Glutamatergic neuron (in vitro differentiated cells): Measurements from ENCODE around the gene FAM13C. TPM values are rescaled to one million over a fixed set of nuclear protein-coding genes. Genes with fewer than 3 reads are reported as not detected.
A peak's percentile ranks its signal among the peaks of the same experiment; 100 is the strongest.
"Not testable (repeated sequence)": the region's sequence is repeated elsewhere in the genome, so short reads cannot be mapped to it uniquely, and the experiment has no call there.

ENCODE experiments used
- DNase-seq: peaks from one replicate; pipeline ENCODE4 v3.0.0; 2022
- H3K27ac Mint-ChIP-seq: one replicate; pipeline ENCODE4 v1.8.0; 2020; ENCODE audit warnings: mild to moderate bottlenecking, mixed read lengths, inconsistent platforms; ENCODE audit not compliant: unreplicated experiment
- H3K27me3 Mint-ChIP-seq: one replicate; pipeline ENCODE4 v1.8.0; 2020; ENCODE audit warnings: mild to moderate bottlenecking, moderate library complexity, mixed read lengths, inconsistent platforms; ENCODE audit not compliant: unreplicated experiment
- H3K36me3 Mint-ChIP-seq: one replicate; pipeline ENCODE4 v1.8.0; 2020; ENCODE audit warnings: mild to moderate bottlenecking, mixed read lengths, inconsistent platforms; ENCODE audit not compliant: unreplicated experiment
- H3K4me1 Mint-ChIP-seq: one replicate; pipeline ENCODE4 v1.8.0; 2020; ENCODE audit warnings: mild to moderate bottlenecking, low read depth, mixed read lengths, inconsistent platforms; ENCODE audit not compliant: unreplicated experiment
- H3K4me3 Mint-ChIP-seq: one replicate; pipeline ENCODE4 v1.8.0; 2020; ENCODE audit warnings: mild to moderate bottlenecking, mixed read lengths, inconsistent platforms; ENCODE audit not compliant: unreplicated experiment
- H3K9me3 Mint-ChIP-seq: one replicate; pipeline ENCODE4 v1.8.0; 2020; ENCODE audit warnings: mild to moderate bottlenecking, moderate library complexity, mixed read lengths, inconsistent platforms; ENCODE audit not compliant: unreplicated experiment
- long read RNA-seq: library from polyadenylated mRNA; unstranded; transcript quantifications from one replicate; pipeline ENCODE4 v2.0.0, GENCODE V29; 2020; ENCODE audit not compliant: unreplicated experiment
- total RNA-seq: library from RNA; stranded (reverse); fragmentation: NEBNext Ultra II Directional; extraction: Animal tissue kit (Norgen Biotek cat#: 25700); gene quantifications from one replicate; pipeline ENCODE4 v1.2.1, GENCODE V29; 2021; ENCODE audit not compliant: unreplicated experiment
- TF ChIP-seq, protein P1 (sequence below): fragments of 200-600 bp; sonication (generic); IDR thresholded peaks from one replicate; pipeline ENCODE4 v1.5.0; 2021; ENCODE audit not compliant: partially characterized antibody, unreplicated experiment

Gene FAM13C
- 17.8 TPM for total RNA-seq
- long read RNA-seq, partial matches to known transcripts = 4 of 7 reads
- long read RNA-seq, other reads (novel, unspliced or antisense) = 2 of 7 reads

GRCh38 chr10:59362144-59362958, at the start of gene FAM13C:
TSS of gene FAM13C (minus strand) at chr10:59362549. CDS start at chr10:59362460, 89 bp downstream.
- Mint-ChIP-seq H3K36me3 (no peaks in the 10 kb centered on the region), H3K9me3 (peaks cover 3% of the 10 kb centered on the region), H3K4me1 (peaks cover 9% of the 10 kb centered on the region), H3K4me3 (peak within 1 kb of the TSS; percentile 90), H3K27ac (peak within 1 kb of the TSS; percentile 92), H3K27me3 (no peaks in the 10 kb centered on the region)
- DNase-seq = peak; percentile 78
- TF ChIP-seq, protein P1, sequence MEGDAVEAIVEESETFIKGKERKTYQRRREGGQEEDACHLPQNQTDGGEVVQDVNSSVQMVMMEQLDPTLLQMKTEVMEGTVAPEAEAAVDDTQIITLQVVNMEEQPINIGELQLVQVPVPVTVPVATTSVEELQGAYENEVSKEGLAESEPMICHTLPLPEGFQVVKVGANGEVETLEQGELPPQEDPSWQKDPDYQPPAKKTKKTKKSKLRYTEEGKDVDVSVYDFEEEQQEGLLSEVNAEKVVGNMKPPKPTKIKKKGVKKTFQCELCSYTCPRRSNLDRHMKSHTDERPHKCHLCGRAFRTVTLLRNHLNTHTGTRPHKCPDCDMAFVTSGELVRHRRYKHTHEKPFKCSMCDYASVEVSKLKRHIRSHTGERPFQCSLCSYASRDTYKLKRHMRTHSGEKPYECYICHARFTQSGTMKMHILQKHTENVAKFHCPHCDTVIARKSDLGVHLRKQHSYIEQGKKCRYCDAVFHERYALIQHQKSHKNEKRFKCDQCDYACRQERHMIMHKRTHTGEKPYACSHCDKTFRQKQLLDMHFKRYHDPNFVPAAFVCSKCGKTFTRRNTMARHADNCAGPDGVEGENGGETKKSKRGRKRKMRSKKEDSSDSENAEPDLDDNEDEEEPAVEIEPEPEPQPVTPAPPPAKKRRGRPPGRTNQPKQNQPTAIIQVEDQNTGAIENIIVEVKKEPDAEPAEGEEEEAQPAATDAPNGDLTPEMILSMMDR = no peak

DNA sequence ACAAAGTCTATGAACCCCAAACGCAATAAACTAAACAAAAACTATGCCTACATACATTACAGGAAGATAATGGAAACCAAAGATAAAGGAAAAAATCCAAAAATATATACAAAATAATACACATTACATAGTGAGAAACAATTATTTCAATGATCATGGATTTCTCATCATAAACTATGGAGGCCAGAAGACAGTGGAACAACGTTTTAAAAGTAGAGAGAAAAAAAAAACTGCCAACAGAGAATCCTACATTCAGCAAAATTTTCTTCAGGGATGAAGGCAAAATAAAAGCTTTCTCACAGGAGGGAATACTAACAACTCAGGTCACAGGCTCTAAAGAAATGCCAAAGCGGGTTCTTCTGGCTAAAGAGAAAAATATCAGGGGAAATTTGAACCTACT, 42.9 kb upstream of the FAM13C start:
- H3K4me1 Mint-ChIP-seq = no peaks in the 10 kb centered on the region
- H3K4me3 Mint-ChIP-seq = no peak overlapping the region
- DNase-seq = no peak
- TF ChIP-seq, protein P1 = no peak
- no peak overlapping the region for H3K27ac Mint-ChIP-seq
- H3K36me3 Mint-ChIP-seq = peaks cover 5% of the 10 kb centered on the region
- no peaks in the 10 kb centered on the region for H3K27me3 Mint-ChIP-seq
- H3K9me3 Mint-ChIP-seq = no peaks in the 10 kb centered on the region

GRCh38 chr10:59400214-59400613, 37.9 kb upstream of the FAM13C start:
- H3K27ac Mint-ChIP-seq = no peak overlapping the region
- TF ChIP-seq, protein P1 = no peak
- no peaks in the 10 kb centered on the region for H3K36me3 Mint-ChIP-seq
- H3K9me3 Mint-ChIP-seq = no peaks in the 10 kb centered on the region
- DNase-seq = no peak
- H3K4me3 Mint-ChIP-seq = no peak overlapping the region
- no peaks in the 10 kb centered on the region for H3K4me1 Mint-ChIP-seq
- peaks cover 2% of the 10 kb centered on the region for H3K27me3 Mint-ChIP-seq

DNA sequence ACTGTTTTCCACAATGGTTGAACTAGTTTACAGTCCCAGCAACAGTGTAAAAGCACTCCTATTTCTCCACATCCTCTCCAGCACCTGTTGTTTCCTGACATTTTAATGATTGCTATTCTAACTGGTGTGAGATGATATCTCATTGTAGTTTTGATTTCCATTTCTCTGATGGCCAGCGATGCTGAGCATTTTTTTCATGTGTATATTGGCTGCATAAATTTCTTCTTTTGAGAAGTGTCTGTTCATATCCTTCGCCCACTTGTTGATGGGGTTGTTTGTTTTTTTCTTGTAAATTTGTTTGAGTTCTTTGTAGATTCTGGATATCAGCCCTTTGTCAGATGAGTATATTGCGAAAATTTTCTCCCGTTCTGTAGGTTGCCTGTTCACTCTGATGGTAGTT, 37.0 kb upstream of the FAM13C start:
- H3K36me3 Mint-ChIP-seq, H3K9me3 Mint-ChIP-seq, H3K4me1 Mint-ChIP-seq, DNase-seq, H3K4me3 Mint-ChIP-seq, H3K27me3 Mint-ChIP-seq, H3K27ac Mint-ChIP-seq: not testable (repeated sequence)

DNA sequence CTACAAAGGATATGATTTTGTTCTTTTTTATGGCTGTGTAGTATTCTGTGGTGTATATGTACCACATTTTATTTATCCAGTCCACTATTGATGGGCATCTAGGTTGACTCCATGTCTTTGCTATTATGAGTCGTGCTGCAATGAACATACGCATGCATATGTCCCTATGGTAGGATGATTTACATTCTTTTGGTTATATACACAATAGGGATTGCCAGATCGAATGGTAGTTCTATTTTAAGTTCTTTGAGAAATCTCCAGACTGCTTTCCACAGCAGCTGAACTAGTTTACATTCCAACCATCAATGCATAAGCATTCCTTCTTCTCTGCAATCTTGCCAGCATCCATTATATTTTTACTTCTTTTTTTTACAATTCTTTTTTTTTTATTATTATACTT, 35.6 kb upstream of the FAM13C start:
- Mint-ChIP-seq H3K27ac (no peak overlapping the region), H3K4me3 (no peak overlapping the region), H3K27me3 (peaks cover 2% of the 10 kb centered on the region), H3K36me3 (no peaks in the 10 kb centered on the region), H3K9me3 (no peaks in the 10 kb centered on the region), H3K4me1 (no peaks in the 10 kb centered on the region)
- TF ChIP-seq, protein P1 = no peak
- DNase-seq = no peak
